GM12878 (cell line): Measurements from ENCODE around the gene TBC1D28.
"Not testable (repeated sequence)": the region's sequence is repeated elsewhere in the genome, so short reads cannot be mapped to it uniquely, and the experiment has no call there.

Experiments
- FOS ChIP-seq: IDR thresholded peaks from 3 replicates; pipeline ENCODE4 v1.6.1; 2011; ENCODE audit warnings: borderline replicate concordance; ENCODE audit not compliant: insufficient read length; ENCODE audit errors: extremely low read depth
- RAD21 ChIP-seq: IDR thresholded peaks from 2 replicates; pipeline ENCODE4 v1.6.1; 2011; ENCODE audit warnings: mild to moderate bottlenecking, low read depth, low read length, moderate library complexity; ENCODE audit not compliant: insufficient read depth

DNA sequence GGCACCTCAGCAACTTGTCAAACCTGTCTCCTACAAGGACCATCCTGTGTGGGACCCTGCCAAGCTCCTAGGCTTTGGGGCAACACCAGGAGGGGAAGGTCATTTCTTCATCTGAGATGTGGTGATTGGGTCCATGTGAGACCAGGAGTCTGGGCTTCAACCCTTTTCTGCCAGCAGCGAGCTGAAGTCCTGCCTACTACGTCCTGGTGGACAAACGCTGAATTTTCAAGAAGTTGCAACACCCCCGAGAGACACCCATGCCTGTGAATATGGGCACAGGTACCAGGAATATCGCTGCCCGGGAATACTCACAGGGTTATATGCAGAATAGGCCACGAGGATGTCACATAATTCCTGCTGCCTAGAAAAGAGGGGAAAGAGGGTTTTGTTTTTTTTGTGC, 8.0 kb downstream of the TBC1D28 start:
- not testable (repeated sequence) for TF ChIP-seq FOS, RAD21
